Body of pancreas (tissue), 4 donors: ENCODE measurements around the gene AAGAB. TPM values are rescaled to one million over a fixed set of nuclear protein-coding genes. Genes with fewer than 3 reads are reported as not detected.

Source experiments
- ATAC-seq: fragments of 150-250 bp; one replicate; pipeline ENCODE4 v1.9.1; 2016
- DNase-seq, 4 donors: peaks; one replicate each; pipeline ENCODE4 v3.0.0-alpha.2; 2019
- H3K27ac ChIP-seq, 4 donors: fragments of 200-600 bp; sonication (generic); 1 replicate in 3 of 4; 2 replicates in 1 of 4; pipeline versions ENCODE4 v1.5.1 to v1.6.1; 2016 to 2019; ENCODE audit warnings: mild to moderate bottlenecking in 1 of 4, mixed read lengths in 1 of 4, moderate library complexity in 1 of 4
- H3K27me3 ChIP-seq, 2 donors: fragments of 200-600 bp; sonication (generic); one replicate each; pipeline ENCODE4 v1.6.0; 2016; ENCODE audit warnings: mild to moderate bottlenecking in 1 of 2
- H3K36me3 ChIP-seq, 2 donors: fragments of 200-600 bp; sonication (generic); replicated peaks in 1 of 2; 2 replicates each; pipeline ENCODE4 v1.5.1; 2016; ENCODE audit warnings: low read depth in 2 of 2; ENCODE audit not compliant: insufficient read depth in 1 of 2
- H3K4me1 ChIP-seq: fragments of 200-600 bp; sonication (generic); one replicate; pipeline ENCODE4 v1.6.0; 2016
- H3K4me3 ChIP-seq, 2 donors: fragments of 200-600 bp; sonication (generic); 1 replicate in 1 of 2; 2 replicates in 1 of 2; pipeline ENCODE4 v1.5.1; 2016 to 2019
- H3K9me3 ChIP-seq, 3 donors: fragments of 200-600 bp; sonication (generic); 1 replicate in 2 of 3; 2 replicates in 1 of 3; pipeline ENCODE4 v1.5.1; 2016
- CTCF ChIP-seq, 7 experiments: fragments of 450-650 bp in 4 of 7; fragments of 200-600 bp in 3 of 7; sonication (generic) in 3 of 7; IDR thresholded peaks; one replicate each; pipeline ENCODE4 v1.5.1; 2016 to 2019; ENCODE audit warnings: antibody characterized with exemption in 7 of 7
- POLR2A ChIP-seq, 3 donors: fragments of 450-650 bp; IDR thresholded peaks; one replicate each; pipeline ENCODE4 v1.6.1; 2016; ENCODE audit warnings: antibody characterized with exemption in 3 of 3, mild to moderate bottlenecking in 2 of 3
- WGBS, 2 donors: methylation state at CpG; one replicate each; pipeline ENCODE4 v1.1.5; 2017; 5-methylcytosine and 5-hydroxymethylcytosine counted together
- intact Hi-C: fragments of 100-400 bp; cut with DNase I; formaldehyde crosslinking; loops from one replicate; pipeline ENCODE4 v1.15.1; 2023
- total RNA-seq, 2 donors: library from RNA; depleted of rRNA; stranded (reverse); fragments of >200 nt; gene quantifications; one replicate each; pipeline ENCODE4 v1.1.0, GENCODE V29; 2016

Gene AAGAB
- total RNA-seq, 2 donors from 2014 or later, result 12.5 to 13.5 TPM

- ATAC-seq, result no peak
- intact Hi-C loops, result no loop called here
These were observed 39.4 kb downstream of the AAGAB start for GRCh38 chr15:67215102-67215501.

GRCh38 chr15:67212684-67213367 is 41.6 kb downstream of the AAGAB start:
- no peak for ATAC-seq
- Histone ChIP-seq H3K4me1 (no peaks in the 10 kb centered on the region), H3K4me3 (no peak overlapping the region), H3K9me3 (no peaks in the 10 kb centered on the region), H3K27me3 (no peaks in the 10 kb centered on the region), H3K36me3 (no peaks in the 10 kb centered on the region), H3K27ac (no peak overlapping the region)
- TF ChIP-seq POLR2A (IDR thresholded peaks at IDR 0.05) (no peak), CTCF (IDR thresholded peaks at IDR 0.05) (no peak)
- WGBS, 2 donors, result 94 to 97% methylated on average over 4 of the region's 4 CpGs
- DNase-seq, result no peak
- intact Hi-C loops, result no loop called here

More at GRCh38 chr15:67215102-67215501, 39.4 kb downstream of the AAGAB start:
- no peaks in the 10 kb centered on the region for H3K27me3 ChIP-seq
- no peak for DNase-seq
- H3K4me1 ChIP-seq, result no peaks in the 10 kb centered on the region
- H3K9me3 ChIP-seq, result no peaks in the 10 kb centered on the region
- WGBS, 2 donors, result 84 to 96% methylated on average over 6 of the region's 6 CpGs
- no peak overlapping the region for H3K4me3 ChIP-seq
- no peaks in the 10 kb centered on the region for H3K36me3 ChIP-seq
- TF ChIP-seq CTCF (IDR thresholded peaks at IDR 0.05), result no peak
- TF ChIP-seq POLR2A (IDR thresholded peaks at IDR 0.05), result no peak
- no peak overlapping the region for H3K27ac ChIP-seq

- Histone ChIP-seq H3K27ac (no peak overlapping the region), H3K36me3 (no peaks in the 10 kb centered on the region), H3K27me3 (no peaks in the 10 kb centered on the region), H3K4me3 (no peak overlapping the region), H3K9me3 (no peaks in the 10 kb centered on the region), H3K4me1 (no peaks in the 10 kb centered on the region)
- DNase-seq (no peak), ATAC-seq (no peak)
- 95 to 96% methylated on average over 5 of the region's 5 CpGs for WGBS, 2 donors
- no peak for TF ChIP-seq POLR2A (IDR thresholded peaks at IDR 0.05)
- TF ChIP-seq CTCF (IDR thresholded peaks at IDR 0.05), result no peak
- intact Hi-C loops, result no loop called here
These were observed 43.8 kb downstream of the AAGAB start for GRCh38 chr15:67210555-67211168.

GRCh38 chr15:67208396-67208795 is 46.1 kb downstream of the AAGAB start:
- intact Hi-C loops, result no loop called here
- TF ChIP-seq CTCF (IDR thresholded peaks at IDR 0.05), result no peak
- no peak for TF ChIP-seq POLR2A (IDR thresholded peaks at IDR 0.05)
- 64 to 88% methylated on average over 2 of the region's 2 CpGs for WGBS, 2 donors
- H3K27ac ChIP-seq, result no peak overlapping the region
- no peaks in the 10 kb centered on the region for H3K9me3 ChIP-seq
- DNase-seq (no peak), ATAC-seq (no peak)
- H3K4me1 ChIP-seq, result no peaks in the 10 kb centered on the region
- no peaks in the 10 kb centered on the region for H3K27me3 ChIP-seq
- H3K36me3 ChIP-seq, result no peaks in the 10 kb centered on the region
- no peak overlapping the region for H3K4me3 ChIP-seq
